Measurements from ENCODE around the gene EPHA1. TPM values are rescaled to one million over a fixed set of nuclear protein-coding genes. Genes with fewer than 3 reads are reported as not detected.

The EPHA1 gene
- polyA plus RNA-seq, 1 of the 3 experiments (the other 2 are of a cell fraction) = 0.49 TPM

- ChIA-PET CTCF (interaction anchor here (1.6 to 1.9 kb wide), 2 partner anchors 208 to 233 kb away, joined by 4 to 8 read pairs; no protein-coding TSS in a partner anchor), POLR2A (no interaction called here)
- WGBS (ENCODE audit: low lambda C conversion rate) = 64% methylated on average over 5 of the region's 5 CpGs
Measured at GRCh38 chr7:143448429-143448828, 39.8 kb upstream of the EPHA1 start.

GRCh38 chr7:143447466-143447865 is 38.8 kb upstream of the EPHA1 start:
- peaks cover 0 to 6% of the 10 kb centered on the region in 2 experiments; a peak in 1 of 4 replicates for H3K4me1 ChIP-seq (ENCODE audit: control insufficient read depth in 1 of 2, insufficient read depth in 2 of 2, low read depth in 1 of 2, low read length in 1 of 2)
- peaks cover 17% of the 10 kb centered on the region for H3F3A ChIP-seq (replicated peaks; ENCODE audit: insufficient read depth)
- H2AFZ ChIP-seq (ENCODE audit: low read depth) = peak overlapping the region; percentile 24; the same call in 1 of the 2 replicates
- H3K9me3 ChIP-seq = no peaks in the 10 kb centered on the region
- no peaks in the 10 kb centered on the region for H4K20me1 ChIP-seq (ENCODE audit: insufficient read depth)
- no peak for DNase-seq
- H3K4me2 ChIP-seq = no peak overlapping the region
- H3K9me2 ChIP-seq = no peaks in the 10 kb centered on the region
- TF ChIP-seq MXI1 (IDR thresholded peaks at IDR 0.05; ENCODE audit: low read depth, low read length) (no peak), FOSL2 (IDR thresholded peaks at IDR 0.05; ENCODE audit: borderline replicate concordance, low read depth) (no peak), USF1 (IDR thresholded peaks at IDR 0.05; ENCODE audit: borderline replicate concordance, low read depth) (no peak), GATA2 (CRISPR knock-in tag; IDR thresholded peaks at IDR 0.05) (no peak), CHD2 (IDR thresholded peaks at IDR 0.05; ENCODE audit: low read length, partially characterized antibody) (no peak), YY1 (IDR thresholded peaks at IDR 0.05; ENCODE audit: low read depth) (no peak), SIN3A (IDR thresholded peaks at IDR 0.05; ENCODE audit: borderline replicate concordance, low read depth, low read length) (no peak), NRF1 (IDR thresholded peaks at IDR 0.05; ENCODE audit: low read depth, low read length) (no peak)
- ChIA-PET CTCF (interaction anchor here (0.6 to 1.9 kb wide), 2 partner anchors 207 to 233 kb away, joined by 3 to 8 read pairs; no protein-coding TSS in a partner anchor), POLR2A (no interaction called here)
- no peaks in the 10 kb centered on the region for H3K79me2 ChIP-seq (ENCODE audit: insufficient read depth)
- 10% methylated on average over 3 of the region's 3 CpGs for WGBS (ENCODE audit: low lambda C conversion rate)
- H3K27me3 ChIP-seq (ENCODE audit: insufficient read depth) = no peaks in the 10 kb centered on the region
- peaks cover 0 to 4% of the 10 kb centered on the region in 2 experiments for H3K36me3 ChIP-seq (replicated peaks in 1 of 2; ENCODE audit: control insufficient read depth in 1 of 2, insufficient read depth in 2 of 2, low read length in 1 of 2)
- H3K27ac ChIP-seq (ENCODE audit: low read depth in 2 of 2, low read length in 1 of 2) = no peak overlapping the region; a peak in 1 of 4 replicates
- H3K4me3 ChIP-seq (ENCODE audit: low read depth in 2 of 2, low read length in 1 of 2) = no peak overlapping the region
- no peak overlapping the region for H3K9ac ChIP-seq

More at GRCh38 chr7:143448429-143448828, 39.8 kb upstream of the EPHA1 start:
- Histone ChIP-seq H3K9me3 (no peaks in the 10 kb centered on the region), H3K79me2 (ENCODE audit: insufficient read depth) (no peaks in the 10 kb centered on the region), H2AFZ (ENCODE audit: low read depth) (no peak overlapping the region), H4K20me1 (ENCODE audit: insufficient read depth) (no peaks in the 10 kb centered on the region), H3K27me3 (ENCODE audit: insufficient read depth) (no peaks in the 10 kb centered on the region), H3K4me3 (ENCODE audit: low read depth in 2 of 2, low read length in 1 of 2) (no peak overlapping the region), H3F3A (replicated peaks; ENCODE audit: insufficient read depth) (peaks cover 17% of the 10 kb centered on the region), H3K4me1 (ENCODE audit: control insufficient read depth in 1 of 2, insufficient read depth in 2 of 2, low read depth in 1 of 2, low read length in 1 of 2) (peaks cover 0 to 6% of the 10 kb centered on the region in 2 experiments; a peak in 1 of 4 replicates), H3K9ac (no peak overlapping the region), H3K27ac (ENCODE audit: low read depth in 2 of 2, low read length in 1 of 2) (no peak overlapping the region), H3K9me2 (no peaks in the 10 kb centered on the region), H3K36me3 (replicated peaks in 1 of 2; ENCODE audit: control insufficient read depth in 1 of 2, insufficient read depth in 2 of 2, low read length in 1 of 2) (peaks cover 0 to 4% of the 10 kb centered on the region in 2 experiments), H3K4me2 (no peak overlapping the region)
- no peak for DNase-seq
- no peak for TF ChIP-seq FOSL2 (IDR thresholded peaks at IDR 0.05; ENCODE audit: borderline replicate concordance, low read depth)
- TF ChIP-seq EP300 (IDR thresholded peaks at IDR 0.05; ENCODE audit: borderline replicate concordance in 1 of 2, low read depth in 1 of 2, low read length in 1 of 2) = no peak

GRCh38 chr7:143444785-143445184 is 36.1 kb upstream of the EPHA1 start:
- H2AFZ ChIP-seq (ENCODE audit: low read depth) = peak overlapping the region; percentile 57; the same call in 1 of the 2 replicates
- no peaks in the 10 kb centered on the region for H3K9me3 ChIP-seq
- no peak overlapping the region for H3K27ac ChIP-seq (ENCODE audit: low read depth in 2 of 2, low read length in 1 of 2)
- peaks cover 0 to 4% of the 10 kb centered on the region in 2 experiments for H3K36me3 ChIP-seq (replicated peaks in 1 of 2; ENCODE audit: control insufficient read depth in 1 of 2, insufficient read depth in 2 of 2, low read length in 1 of 2)
- no peak overlapping the region for H3K9ac ChIP-seq
- no peaks in the 10 kb centered on the region for H4K20me1 ChIP-seq (ENCODE audit: insufficient read depth)
- no peaks in the 10 kb centered on the region for H3K79me2 ChIP-seq (ENCODE audit: insufficient read depth)
- no peak for DNase-seq
- no peaks in the 10 kb centered on the region for H3K9me2 ChIP-seq
- ChIA-PET POLR2A (no interaction called here), CTCF (no interaction called here)
- WGBS (ENCODE audit: low lambda C conversion rate) = 25% methylated on average over 1 of the region's 1 CpG
- no peak overlapping the region for H3K4me3 ChIP-seq (ENCODE audit: low read depth in 2 of 2, low read length in 1 of 2)
- no peaks in the 10 kb centered on the region for H3K27me3 ChIP-seq (ENCODE audit: insufficient read depth)
- peaks cover 7% of the 10 kb centered on the region for H3F3A ChIP-seq (replicated peaks; ENCODE audit: insufficient read depth)
- peak overlapping the region; percentile 36; the same call in 1 of the 2 replicates for H3K4me2 ChIP-seq
- peaks cover 0 to 6% of the 10 kb centered on the region in 2 experiments; a peak in 1 of 4 replicates for H3K4me1 ChIP-seq (ENCODE audit: control insufficient read depth in 1 of 2, insufficient read depth in 2 of 2, low read depth in 1 of 2, low read length in 1 of 2)
- TF ChIP-seq POLR2AphosphoS5 (IDR thresholded peaks at IDR 0.05; ENCODE audit: low read depth, low read length) (no peak), JUND (IDR thresholded peaks at IDR 0.05) (no peak), EZH2phosphoT487 (IDR thresholded peaks at IDR 0.05; ENCODE audit: borderline replicate concordance, low read depth) (no peak), EP300 (IDR thresholded peaks at IDR 0.05; ENCODE audit: borderline replicate concordance in 1 of 2, low read depth in 1 of 2, low read length in 1 of 2) (no peak), YY1 (IDR thresholded peaks at IDR 0.05; ENCODE audit: low read depth) (no peak), CHD2 (IDR thresholded peaks at IDR 0.05; ENCODE audit: low read length, partially characterized antibody) (no peak), RCOR1 (IDR thresholded peaks at IDR 0.05; ENCODE audit: low read length) (no peak), NRF1 (IDR thresholded peaks at IDR 0.05; ENCODE audit: low read depth, low read length) (no peak), SMC3 (IDR thresholded peaks at IDR 0.05; ENCODE audit: low read depth, low read length) (no peak), USF1 (IDR thresholded peaks at IDR 0.05; ENCODE audit: borderline replicate concordance, low read depth) (no peak), CTCF (IDR thresholded peaks at IDR 0.05) (no peak), TCF12 (IDR thresholded peaks at IDR 0.05) (no peak), ELF1 (IDR thresholded peaks at IDR 0.05) (no peak)
